Measurements from ENCODE around the gene RIMOC1.

DNA sequence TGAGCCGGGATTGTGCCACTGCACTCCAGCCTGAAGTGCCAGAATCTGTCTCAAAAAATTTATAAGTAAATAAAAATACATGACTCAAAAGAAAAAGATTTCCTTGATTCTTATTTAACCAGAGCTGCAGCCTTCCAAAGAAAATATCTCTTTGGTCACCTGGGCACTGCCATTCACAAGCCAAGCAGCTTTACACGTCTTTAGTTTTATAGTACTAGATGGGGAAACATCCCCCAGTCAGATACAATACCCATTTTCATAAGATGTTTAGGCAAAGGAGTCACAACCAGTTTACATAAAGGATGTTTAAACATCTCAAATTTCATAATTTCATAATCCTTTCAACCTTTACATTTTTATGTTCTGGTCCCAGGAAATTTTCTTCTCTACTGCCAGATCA, 20.2 kb upstream of the RIMOC1 start:
- TF ChIP-seq, protein P1, sequence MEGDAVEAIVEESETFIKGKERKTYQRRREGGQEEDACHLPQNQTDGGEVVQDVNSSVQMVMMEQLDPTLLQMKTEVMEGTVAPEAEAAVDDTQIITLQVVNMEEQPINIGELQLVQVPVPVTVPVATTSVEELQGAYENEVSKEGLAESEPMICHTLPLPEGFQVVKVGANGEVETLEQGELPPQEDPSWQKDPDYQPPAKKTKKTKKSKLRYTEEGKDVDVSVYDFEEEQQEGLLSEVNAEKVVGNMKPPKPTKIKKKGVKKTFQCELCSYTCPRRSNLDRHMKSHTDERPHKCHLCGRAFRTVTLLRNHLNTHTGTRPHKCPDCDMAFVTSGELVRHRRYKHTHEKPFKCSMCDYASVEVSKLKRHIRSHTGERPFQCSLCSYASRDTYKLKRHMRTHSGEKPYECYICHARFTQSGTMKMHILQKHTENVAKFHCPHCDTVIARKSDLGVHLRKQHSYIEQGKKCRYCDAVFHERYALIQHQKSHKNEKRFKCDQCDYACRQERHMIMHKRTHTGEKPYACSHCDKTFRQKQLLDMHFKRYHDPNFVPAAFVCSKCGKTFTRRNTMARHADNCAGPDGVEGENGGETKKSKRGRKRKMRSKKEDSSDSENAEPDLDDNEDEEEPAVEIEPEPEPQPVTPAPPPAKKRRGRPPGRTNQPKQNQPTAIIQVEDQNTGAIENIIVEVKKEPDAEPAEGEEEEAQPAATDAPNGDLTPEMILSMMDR (IDR thresholded peaks at IDR 0.05; ENCODE audit: insufficient read depth, low read length, poor library complexity, severe bottlenecking), result no peak
- no peak for TF ChIP-seq EZH2phosphoT487 (conservative IDR thresholded peaks at IDR 0.05; ENCODE audit: low read length)

Measured in SU-DHL-6 (cell line).